Measurements from ENCODE around the gene MYO5B.
"Not testable (repeated sequence)": the region's sequence is repeated elsewhere in the genome, so short reads cannot be mapped to it uniquely, and the experiment has no call there.

Gene MYO5B

DNA sequence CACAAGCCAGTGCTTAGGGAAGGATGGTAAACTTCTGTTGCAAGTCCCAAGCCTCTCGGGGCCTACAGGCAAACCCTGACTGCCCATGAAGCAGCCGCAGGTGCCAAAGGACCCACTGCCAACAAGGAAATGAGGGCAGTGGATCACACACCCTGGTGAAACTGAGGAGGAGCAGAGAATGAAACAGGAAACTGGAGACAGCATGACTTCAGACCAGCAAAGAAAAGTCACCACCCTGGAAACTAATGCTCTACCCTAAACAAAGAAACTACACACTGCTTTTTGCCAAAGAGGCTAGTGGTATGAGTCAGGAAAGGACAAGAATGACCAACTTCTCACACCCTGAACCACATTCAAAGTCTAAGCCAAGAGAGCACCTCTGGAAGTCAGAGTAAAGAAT lies 97.2 kb downstream of the MYO5B start:
- no peak for DNase-seq (ENCODE audit: low read depth)

- no peak for DNase-seq (ENCODE audit: low read depth)
These were observed 98.0 kb downstream of the MYO5B start for GRCh38 chr18:50096766-50097435.

GRCh38 chr18:50094786-50095185 lies 100.2 kb downstream of the MYO5B start:
- DNase-seq (ENCODE audit: low read depth), result not testable (repeated sequence)

DNA sequence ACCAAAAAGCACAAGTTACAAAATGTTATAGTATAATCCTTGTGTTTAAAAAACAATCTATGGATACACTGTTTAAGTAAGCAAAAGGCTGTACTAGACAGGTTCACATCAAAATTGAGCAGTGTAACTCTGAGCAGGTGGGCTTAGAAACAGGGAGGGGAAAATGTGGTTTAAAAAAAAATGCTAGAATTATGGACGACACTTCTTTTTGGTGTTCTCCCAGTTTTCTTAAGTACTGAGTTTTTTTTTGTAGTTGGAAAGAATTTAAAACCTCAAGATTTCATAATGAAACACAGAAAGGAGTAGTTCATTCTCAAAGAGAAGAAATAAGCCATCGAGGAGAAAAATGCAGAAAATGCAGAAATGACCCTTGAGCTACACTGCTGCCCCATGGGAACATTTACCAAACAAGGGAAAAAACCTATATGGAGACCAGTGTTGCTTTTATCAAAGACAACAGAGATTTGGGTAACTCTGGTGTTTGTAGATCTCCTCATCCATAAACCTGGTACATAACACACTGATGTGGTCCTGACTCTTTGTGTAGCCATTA lies 100.7 kb downstream of the MYO5B start:
- DNase-seq (ENCODE audit: low read depth), result no peak

DNA sequence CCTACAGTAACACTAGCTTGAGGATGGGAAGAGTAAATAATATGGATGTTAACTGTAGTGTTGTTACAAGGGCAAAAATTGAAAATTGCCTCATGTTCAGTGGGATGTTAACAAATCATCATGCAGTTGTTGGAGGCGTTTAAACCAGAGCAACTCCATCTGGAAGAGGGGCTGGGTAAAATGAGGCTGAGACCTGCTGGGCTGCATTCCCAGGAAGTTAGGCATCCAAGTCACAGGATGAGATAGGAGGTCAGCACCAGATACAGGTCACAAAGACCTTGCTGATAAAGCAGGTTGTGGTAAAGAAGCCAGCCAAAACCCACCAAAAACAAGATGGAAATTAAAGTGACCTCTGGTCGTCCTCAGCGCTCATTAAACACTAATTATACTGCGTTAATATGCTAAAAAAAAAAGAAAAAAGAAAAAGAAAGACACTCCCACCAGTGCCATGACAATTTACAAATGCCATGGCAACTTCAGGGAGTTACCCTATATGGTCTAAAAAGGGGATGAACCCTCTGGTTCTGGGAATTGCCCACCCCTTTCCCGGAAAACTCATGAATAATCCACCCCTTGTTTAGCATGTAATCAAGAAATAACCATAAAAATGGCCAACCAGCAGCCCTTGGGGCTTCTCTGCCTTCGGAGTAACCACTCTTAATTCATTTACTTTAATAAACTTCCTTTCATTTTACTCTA lies 101.4 kb downstream of the MYO5B start:
- DNase-seq (ENCODE audit: low read depth), result no peak

- no peak for DNase-seq (ENCODE audit: low read depth)
These were observed 102.6 kb downstream of the MYO5B start for GRCh38 chr18:50092245-50092805.

DNA sequence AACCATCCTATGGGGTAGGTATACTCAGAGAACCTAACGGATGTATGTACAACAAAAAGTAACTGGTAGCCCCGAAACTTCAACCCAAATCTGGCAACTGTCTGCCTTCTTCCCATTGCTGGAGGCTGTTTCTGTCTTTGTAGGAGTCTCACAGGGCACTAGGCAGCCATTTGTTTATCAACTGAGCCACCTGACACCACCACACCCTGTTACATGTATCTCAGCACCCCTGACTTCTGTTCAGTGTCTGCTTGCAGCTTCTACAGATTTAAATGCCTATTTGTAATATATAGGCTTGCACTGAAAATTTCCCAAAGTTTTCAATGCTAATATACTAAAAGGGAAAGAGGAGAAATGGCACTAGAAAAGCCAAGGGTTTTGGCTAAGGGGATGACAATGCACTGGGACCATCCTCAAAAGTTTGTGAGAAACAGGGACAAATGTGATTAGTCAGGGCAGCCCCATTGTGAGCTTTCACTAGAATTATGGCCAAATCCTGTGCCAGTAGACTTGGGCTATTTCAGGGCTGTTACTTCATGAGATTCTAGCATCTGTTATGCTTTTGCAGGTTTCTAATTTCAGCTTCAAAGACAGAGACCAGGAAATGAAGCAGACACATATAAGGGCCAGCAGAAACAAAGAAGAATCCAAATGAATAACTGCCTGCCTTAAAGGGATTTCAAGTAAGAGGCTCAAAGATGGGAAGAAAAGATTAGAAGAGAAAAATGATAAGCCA lies 103.3 kb downstream of the MYO5B start:
- DNase-seq (ENCODE audit: low read depth), result no peak

- no peak for DNase-seq (ENCODE audit: low read depth)
These were observed 104.3 kb downstream of the MYO5B start for GRCh38 chr18:50090370-50091312.

DNA sequence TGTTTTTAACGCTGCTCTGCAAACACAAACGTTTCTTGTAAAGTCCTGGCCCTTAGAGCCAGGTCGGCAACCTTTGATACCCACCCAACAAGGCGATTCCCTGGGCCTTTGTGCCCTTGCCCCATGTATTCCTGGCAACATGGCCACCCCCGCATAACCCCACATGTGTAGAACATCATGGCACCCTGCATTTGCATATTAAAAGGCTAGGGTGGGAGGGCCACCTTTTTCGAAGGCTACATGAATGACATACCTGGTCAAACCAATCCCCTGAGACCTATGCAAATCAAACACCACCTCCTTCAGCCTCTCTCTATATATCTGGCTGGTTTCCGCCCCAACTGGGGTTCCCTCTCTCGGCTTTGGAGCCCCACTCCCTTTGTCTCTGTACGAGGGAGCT lies 105.2 kb downstream of the MYO5B start:
- DNase-seq (ENCODE audit: low read depth), result no peak

DNA sequence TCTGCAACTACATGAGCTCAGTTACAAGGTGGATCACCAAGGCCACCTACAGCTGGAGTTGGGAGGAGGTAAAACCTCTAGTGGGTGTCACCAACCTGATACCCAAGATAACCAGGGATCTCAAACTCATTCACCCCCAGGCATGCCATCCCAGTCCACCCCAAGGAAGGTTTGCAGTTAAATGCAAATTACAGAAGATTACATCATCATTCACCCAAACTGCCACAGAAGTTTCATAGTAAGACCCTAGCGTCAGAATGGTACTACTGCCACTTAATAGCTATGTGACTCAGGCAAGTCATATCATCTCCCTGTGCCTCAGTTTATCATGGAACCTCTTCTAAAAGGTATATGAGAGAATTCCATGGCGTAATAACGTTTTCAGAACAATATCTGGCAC lies 111.2 kb downstream of the MYO5B start:
- no peak for DNase-seq (ENCODE audit: low read depth)

DNA sequence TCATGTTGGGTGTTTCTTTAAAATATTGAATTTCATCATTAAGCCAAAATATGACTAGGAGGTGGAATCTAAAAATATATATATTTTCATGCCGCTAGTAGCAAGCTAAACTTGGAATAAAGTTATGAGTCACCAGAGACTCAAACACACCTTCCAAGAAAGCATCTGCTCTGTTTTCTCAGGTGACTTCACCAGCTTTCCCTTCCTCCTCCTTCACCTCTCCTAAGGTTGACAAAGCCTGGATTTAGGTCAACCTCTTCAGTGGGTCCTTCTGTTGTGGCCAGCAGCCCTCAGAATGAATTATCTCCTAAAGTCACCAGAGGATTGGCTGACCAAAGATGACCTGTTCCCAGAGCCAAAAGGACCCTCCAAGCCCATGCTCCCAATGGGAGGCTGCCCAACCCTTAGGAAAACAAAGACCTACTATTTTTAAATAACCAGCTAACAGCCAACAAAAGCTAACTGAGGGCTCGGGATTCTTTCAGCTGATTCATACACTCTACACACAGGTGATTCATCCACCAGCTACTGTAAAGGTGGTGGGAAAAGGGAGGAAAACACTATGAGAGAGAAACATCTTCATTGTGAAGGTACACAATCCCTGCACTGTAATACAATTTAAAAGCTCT lies 113.9 kb downstream of the MYO5B start:
- DNase-seq (ENCODE audit: low read depth), result no peak

DNA sequence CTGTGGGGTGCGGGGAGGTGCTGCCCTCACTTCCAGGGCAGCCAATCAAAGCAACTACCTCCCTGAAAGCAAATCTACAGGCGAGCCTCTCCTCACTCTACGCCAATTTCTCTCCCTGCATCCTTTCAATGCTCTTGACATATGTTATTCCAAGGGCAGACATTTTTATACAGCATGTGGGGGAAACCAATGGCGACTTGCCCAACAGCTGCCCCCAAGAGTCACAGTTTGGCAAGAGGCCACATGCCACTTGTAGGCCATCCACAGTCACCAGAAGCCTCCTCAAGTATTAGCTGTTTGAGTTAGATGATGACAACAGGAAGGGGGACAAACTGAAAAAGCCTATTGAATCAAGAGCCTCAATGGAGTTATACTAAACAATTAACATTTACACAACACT lies 114.6 kb downstream of the MYO5B start:
- DNase-seq (ENCODE audit: low read depth), result no peak

- DNase-seq (ENCODE audit: low read depth), result no peak
These were observed 115.2 kb downstream of the MYO5B start for GRCh38 chr18:50079571-50080295.

- no peak for DNase-seq (ENCODE audit: low read depth)
These were observed 118.7 kb downstream of the MYO5B start for GRCh38 chr18:50076277-50076676.

DNA sequence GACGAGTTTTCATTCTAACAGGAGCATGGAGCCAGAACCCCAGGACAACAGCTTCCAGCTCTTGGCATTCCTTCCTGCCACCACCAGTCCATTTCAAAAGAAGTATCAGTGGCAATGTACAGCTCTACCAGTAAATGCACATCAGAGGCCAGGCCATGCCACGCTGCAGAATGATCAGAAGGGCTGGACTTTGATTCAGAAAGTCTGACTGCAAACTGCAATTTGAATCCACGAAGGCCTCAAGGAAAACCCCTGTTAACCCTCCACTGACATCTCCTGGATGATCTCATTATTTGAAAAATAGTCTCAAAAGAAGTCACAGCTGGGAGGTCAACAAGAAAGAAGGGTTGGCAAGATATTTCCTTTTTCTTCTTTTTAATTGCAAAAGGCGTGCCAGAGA lies 119.2 kb downstream of the MYO5B start:
- DNase-seq (ENCODE audit: low read depth), result no peak

GRCh38 chr18:50074404-50074803 lies 120.5 kb downstream of the MYO5B start:
- no peak for DNase-seq (ENCODE audit: low read depth)

- no peak for DNase-seq (ENCODE audit: low read depth)
These were observed 121.6 kb downstream of the MYO5B start for GRCh38 chr18:50073319-50073718.

DNA sequence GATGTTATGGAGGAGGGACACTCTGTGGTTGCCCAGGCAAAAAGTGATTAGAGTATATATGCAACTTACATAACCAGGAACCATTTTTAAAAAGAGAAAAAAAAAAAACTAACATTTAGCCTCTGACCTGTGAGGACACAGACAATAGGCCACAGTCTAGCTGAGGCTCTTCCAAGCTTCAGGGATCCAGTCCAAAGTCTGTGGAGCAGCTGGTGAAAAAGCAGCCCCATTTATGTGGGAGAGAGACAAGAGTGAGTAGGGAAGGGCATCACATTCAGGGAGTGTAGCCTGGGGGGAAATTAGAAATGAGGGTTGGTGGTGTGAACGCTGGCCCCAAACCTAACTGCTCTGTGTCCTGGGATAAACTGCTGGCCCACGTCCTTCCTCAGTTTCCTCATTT lies 122.8 kb downstream of the MYO5B start:
- no peak for DNase-seq (ENCODE audit: low read depth)

- DNase-seq (ENCODE audit: low read depth), result no peak
These were observed 123.5 kb downstream of the MYO5B start for GRCh38 chr18:50071397-50071796.

DNA sequence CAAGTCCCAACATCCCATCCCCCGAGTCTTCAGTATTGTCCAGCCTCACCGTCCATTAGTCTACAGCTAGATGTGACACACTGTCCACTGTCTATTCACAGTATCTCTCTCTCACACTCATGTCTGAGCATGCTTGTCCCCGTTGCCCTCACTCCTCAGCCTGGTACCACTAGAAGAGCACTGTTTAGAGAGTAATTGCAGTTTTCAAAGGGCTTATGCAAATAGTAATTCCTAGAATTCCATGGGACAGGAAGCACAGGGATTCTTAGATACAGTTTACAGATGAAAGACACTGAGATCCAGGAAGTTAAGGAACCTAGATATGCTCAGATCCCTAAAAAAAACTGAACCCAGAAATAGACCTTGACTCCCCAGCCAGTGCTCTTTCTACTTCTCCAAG lies 125.5 kb downstream of the MYO5B start:
- no peak for DNase-seq (ENCODE audit: low read depth)

Measured in amniotic epithelial cell (primary cell).